Activated CD4-positive, alpha-beta memory T cell treated with anti-CD3 and anti-CD28 coated beads for 36 hours (primary cell): ENCODE measurements around the gene RRP9. TPM values are rescaled to one million over a fixed set of nuclear protein-coding genes. Genes with fewer than 3 reads are reported as not detected.

Source experiments
- CTCF ChIA-PET: fragments of 350-600 bp; sonication (Branson Sonifier 250); formaldehyde crosslinking; loops from one replicate; lab custom pipeline; 2021; ENCODE audit warnings: antibody characterized with exemption, inconsistent platforms; lab: Charles Lee
- POLR2A ChIA-PET: fragments of 350-600 bp; sonication (Branson Sonifier 250); formaldehyde crosslinking; loops from one replicate; lab custom pipeline; 2021; ENCODE audit warnings: antibody characterized with exemption; lab: Charles Lee
- DNase-seq: peaks from one replicate; pipeline ENCODE4 v3.0.0-alpha.2; 2020
- H3K27ac Mint-ChIP-seq: one replicate; pipeline ENCODE4 v1.8.0; 2021; ENCODE audit warnings: mixed read lengths
- H3K27me3 Mint-ChIP-seq: one replicate; pipeline ENCODE4 v1.8.0; 2021; ENCODE audit warnings: mixed read lengths
- H3K36me3 Mint-ChIP-seq: one replicate; pipeline ENCODE4 v1.8.0; 2021; ENCODE audit warnings: mixed read lengths
- H3K4me1 Mint-ChIP-seq: one replicate; pipeline ENCODE4 v1.8.0; 2021; ENCODE audit warnings: low read depth, mixed read lengths
- H3K4me3 Mint-ChIP-seq: one replicate; pipeline ENCODE4 v1.8.0; 2021; ENCODE audit warnings: mild to moderate bottlenecking, mixed read lengths
- H3K9me3 Mint-ChIP-seq: one replicate; pipeline ENCODE4 v1.8.0; 2021; ENCODE audit warnings: mixed read lengths
- intact Hi-C: fragments of 100-400 bp; cut with micrococcal nuclease; formaldehyde crosslinking; loops from one replicate; pipeline ENCODE4 v1.15.1; 2023
- total RNA-seq, 2 experiments: library from RNA; stranded (reverse); gene quantifications; one replicate each; pipeline ENCODE4 v1.2.3, GENCODE V29; 2021

The RRP9 gene
- total RNA-seq, 2 experiments from 2014 or later, result 32.3 to 35.4 TPM

DNA sequence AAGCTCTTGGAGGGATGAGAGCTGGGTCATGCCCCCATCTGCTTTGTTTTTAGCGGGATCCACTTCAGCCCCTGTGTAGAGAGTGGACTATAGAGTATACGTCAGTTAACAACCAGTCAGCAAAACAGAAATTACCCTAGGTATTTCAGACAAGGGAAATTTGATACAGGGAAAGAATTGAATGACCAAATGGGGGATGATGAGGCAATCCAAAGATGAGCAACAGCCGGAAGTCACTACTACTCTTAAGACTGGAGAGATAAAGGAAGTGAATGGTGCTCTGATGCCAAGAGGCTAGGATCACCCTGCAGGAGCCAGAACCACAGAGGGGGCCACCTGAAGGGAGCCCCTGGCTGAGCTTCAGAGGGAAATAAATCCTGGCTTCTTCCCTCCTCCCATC lies 11.7 kb upstream of the RRP9 start:
- H3K27me3 Mint-ChIP-seq, result peaks cover 17% of the 10 kb centered on the region
- H3K9me3 Mint-ChIP-seq, result no peaks in the 10 kb centered on the region
- peaks cover 4% of the 10 kb centered on the region for H3K36me3 Mint-ChIP-seq
- intact Hi-C loops, result no loop called here
- H3K4me1 Mint-ChIP-seq, result peaks cover 2% of the 10 kb centered on the region
- CTCF ChIA-PET, result interaction anchor here (1.0 to 2.0 kb wide), 6 partner anchors 8 to 20 kb away, joined by 3 to 9 read pairs (median 6); partner anchors contain the start of genes ABHD14B, PARP3 and RRP9
- H3K27ac Mint-ChIP-seq, result no peak overlapping the region
- H3K4me3 Mint-ChIP-seq, result no peak overlapping the region
- no peak for DNase-seq
- POLR2A ChIA-PET, result no interaction called here

- peaks cover 17% of the 10 kb centered on the region for H3K27me3 Mint-ChIP-seq
- intact Hi-C loops, result no loop called here
- H3K4me3 Mint-ChIP-seq, result no peak overlapping the region
- no peaks in the 10 kb centered on the region for H3K36me3 Mint-ChIP-seq
- CTCF ChIA-PET, result interaction anchor here (1.2 to 1.9 kb wide), 2 partner anchors 8 to 10 kb away, joined by 3 to 8 read pairs; partner anchors contain the start of gene RRP9
- no peaks in the 10 kb centered on the region for H3K9me3 Mint-ChIP-seq
- DNase-seq, result no peak
- H3K27ac Mint-ChIP-seq, result no peak overlapping the region
- H3K4me1 Mint-ChIP-seq, result peaks cover 2% of the 10 kb centered on the region
- POLR2A ChIA-PET, result no interaction called here
Observed at GRCh38 chr3:51950899-51951298, 9.2 kb upstream of the RRP9 start.

- Mint-ChIP-seq H3K4me1 (no peaks in the 10 kb centered on the region), H3K27ac (no peak overlapping the region), H3K4me3 (no peak overlapping the region), H3K27me3 (peaks cover 6% of the 10 kb centered on the region), H3K9me3 (no peaks in the 10 kb centered on the region), H3K36me3 (no peaks in the 10 kb centered on the region)
- CTCF ChIA-PET, result no interaction called here
- DNase-seq, result no peak
- POLR2A ChIA-PET, result no interaction called here
- intact Hi-C loops, result loop anchor here (10.0 kb wide), 1 partner anchor 274 kb away; the partner anchor contains the start of gene TEX264
Observed at GRCh38 chr3:51949121-51949520, 7.4 kb upstream of the RRP9 start.

GRCh38 chr3:51948016-51948580 lies 6.4 kb upstream of the RRP9 start:
- no peak overlapping the region for H3K4me3 Mint-ChIP-seq

DNA sequence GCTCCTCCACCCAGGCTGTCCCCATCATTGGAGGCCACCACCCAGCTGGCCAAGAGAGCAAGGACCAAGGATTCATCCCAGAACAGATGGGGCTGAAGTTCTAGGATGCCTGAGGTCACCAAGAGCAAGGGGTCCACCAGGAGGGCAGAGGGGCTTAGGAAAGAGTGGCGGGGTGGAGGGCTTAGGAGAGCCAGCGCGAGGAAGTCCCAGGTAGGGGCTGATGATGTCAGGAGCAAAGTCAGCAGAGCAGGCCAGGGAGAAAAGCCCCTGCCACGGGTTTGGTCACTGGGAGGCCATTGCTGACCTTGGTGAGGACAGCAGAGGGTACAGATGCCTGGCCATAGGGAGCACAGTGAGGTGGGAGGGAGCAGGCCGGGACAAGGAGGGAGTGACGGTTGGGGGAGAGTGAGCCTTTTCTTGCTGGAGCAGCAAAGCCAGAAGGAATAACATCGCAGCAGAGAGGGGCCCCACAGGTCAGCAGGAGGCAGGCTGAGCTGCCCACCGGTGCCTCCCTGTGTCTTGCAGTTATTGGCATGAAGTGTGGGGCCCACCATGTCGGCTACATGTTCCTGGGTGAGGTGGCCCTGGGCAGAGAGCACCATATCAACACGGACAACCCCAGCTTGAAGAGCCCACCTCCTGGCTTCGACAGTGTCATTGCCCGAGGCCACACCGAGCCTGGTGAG lies 5.7 kb upstream of the RRP9 start:
- Mint-ChIP-seq H3K9me3 (no peaks in the 10 kb centered on the region), H3K4me1 (peaks cover 7% of the 10 kb centered on the region), H3K4me3 (no peak overlapping the region), H3K36me3 (no peaks in the 10 kb centered on the region), H3K27me3 (no peaks in the 10 kb centered on the region), H3K27ac (no peak overlapping the region)
- DNase-seq, result no peak
- CTCF ChIA-PET, result interaction anchor here (2.5 kb wide), 1 partner anchor 27 kb away, joined by 12 read pairs; the partner anchor contains the start of genes ABHD14A and ABHD14B
- intact Hi-C loops, result loop anchor here (10.0 kb wide), 1 partner anchor 273 kb away; the partner anchor contains the start of gene TEX264
- POLR2A ChIA-PET, result no interaction called here

More at GRCh38 chr3:51948016-51948580, 6.4 kb upstream of the RRP9 start:
- POLR2A ChIA-PET, result no interaction called here
- no peak overlapping the region for H3K27ac Mint-ChIP-seq
- H3K27me3 Mint-ChIP-seq, result peaks cover 1% of the 10 kb centered on the region
- H3K36me3 Mint-ChIP-seq, result no peaks in the 10 kb centered on the region
- H3K4me1 Mint-ChIP-seq, result peaks cover 2% of the 10 kb centered on the region
- DNase-seq, result no peak
- no peaks in the 10 kb centered on the region for H3K9me3 Mint-ChIP-seq
- intact Hi-C loops, result loop anchor here (10.0 kb wide), 1 partner anchor 273 kb away; the partner anchor contains the start of gene TEX264
- CTCF ChIA-PET, result interaction anchor here (2.5 kb wide), 1 partner anchor 26 kb away, joined by 12 read pairs; the partner anchor contains the start of genes ABHD14A and ABHD14B

- Mint-ChIP-seq H3K27ac (no peak overlapping the region), H3K27me3 (no peaks in the 10 kb centered on the region), H3K9me3 (no peaks in the 10 kb centered on the region), H3K36me3 (no peaks in the 10 kb centered on the region), H3K4me1 (peaks cover 7% of the 10 kb centered on the region), H3K4me3 (no peak overlapping the region)
- CTCF ChIA-PET, result interaction anchor here (2.5 kb wide), 1 partner anchor 27 kb away, joined by 12 read pairs; the partner anchor contains the start of genes ABHD14A and ABHD14B
- POLR2A ChIA-PET, result no interaction called here
- DNase-seq, result no peak
- intact Hi-C loops, result loop anchor here (10.0 kb wide), 1 partner anchor 272 kb away; the partner anchor contains the start of gene TEX264
Observed at GRCh38 chr3:51946796-51947195, 5.1 kb upstream of the RRP9 start.

DNA sequence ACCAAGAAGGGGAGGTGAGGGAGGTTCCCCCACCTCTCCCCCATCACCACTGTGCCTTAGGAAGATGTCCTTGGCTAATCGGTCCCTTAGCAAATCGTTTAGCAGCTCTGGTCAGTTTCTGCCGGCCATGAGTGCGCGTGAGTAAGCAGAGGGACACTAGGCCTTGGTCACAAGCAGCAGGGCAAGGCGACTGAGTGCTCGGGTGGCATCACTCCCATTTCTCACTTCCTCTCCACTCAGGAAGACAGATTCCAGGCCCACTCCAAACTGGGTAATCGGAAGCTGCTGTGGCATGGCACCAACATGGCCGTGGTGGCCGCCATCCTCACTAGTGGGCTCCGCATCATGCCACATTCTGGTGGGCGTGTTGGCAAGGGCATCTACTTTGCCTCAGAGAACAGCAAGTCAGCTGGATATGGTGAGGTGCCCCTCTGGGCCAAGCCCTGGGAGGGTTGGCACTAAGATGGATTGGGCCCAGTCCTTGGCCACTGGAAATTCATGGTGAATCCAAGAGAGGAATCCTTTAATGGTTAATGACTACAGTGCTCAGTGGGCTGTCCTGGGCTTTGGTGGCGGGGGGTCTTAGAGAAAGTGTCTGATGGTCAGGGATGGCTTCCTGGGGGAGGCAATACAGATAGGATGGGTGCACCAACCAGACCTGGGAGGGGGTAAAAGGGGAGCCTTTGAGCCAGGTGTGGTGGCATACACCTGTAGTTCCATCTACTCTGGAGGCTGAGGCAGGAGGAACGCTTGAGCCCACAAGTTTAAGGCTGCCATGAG lies 4.4 kb upstream of the RRP9 start:
- no peaks in the 10 kb centered on the region for H3K9me3 Mint-ChIP-seq
- intact Hi-C loops, result loop anchor here (10.0 kb wide), 1 partner anchor 271 kb away; the partner anchor contains the start of gene TEX264
- POLR2A ChIA-PET, result no interaction called here
- H3K4me3 Mint-ChIP-seq, result no peak overlapping the region
- H3K4me1 Mint-ChIP-seq, result peaks cover 9% of the 10 kb centered on the region
- no peak for DNase-seq
- H3K27ac Mint-ChIP-seq, result no peak overlapping the region
- CTCF ChIA-PET, result interaction anchor here (2.0 to 2.5 kb wide), 2 partner anchors 28 to 37 kb away, joined by 5 to 12 read pairs; partner anchors contain the start of genes ABHD14A, ABHD14B and ACY1
- no peaks in the 10 kb centered on the region for H3K27me3 Mint-ChIP-seq
- no peaks in the 10 kb centered on the region for H3K36me3 Mint-ChIP-seq

DNA sequence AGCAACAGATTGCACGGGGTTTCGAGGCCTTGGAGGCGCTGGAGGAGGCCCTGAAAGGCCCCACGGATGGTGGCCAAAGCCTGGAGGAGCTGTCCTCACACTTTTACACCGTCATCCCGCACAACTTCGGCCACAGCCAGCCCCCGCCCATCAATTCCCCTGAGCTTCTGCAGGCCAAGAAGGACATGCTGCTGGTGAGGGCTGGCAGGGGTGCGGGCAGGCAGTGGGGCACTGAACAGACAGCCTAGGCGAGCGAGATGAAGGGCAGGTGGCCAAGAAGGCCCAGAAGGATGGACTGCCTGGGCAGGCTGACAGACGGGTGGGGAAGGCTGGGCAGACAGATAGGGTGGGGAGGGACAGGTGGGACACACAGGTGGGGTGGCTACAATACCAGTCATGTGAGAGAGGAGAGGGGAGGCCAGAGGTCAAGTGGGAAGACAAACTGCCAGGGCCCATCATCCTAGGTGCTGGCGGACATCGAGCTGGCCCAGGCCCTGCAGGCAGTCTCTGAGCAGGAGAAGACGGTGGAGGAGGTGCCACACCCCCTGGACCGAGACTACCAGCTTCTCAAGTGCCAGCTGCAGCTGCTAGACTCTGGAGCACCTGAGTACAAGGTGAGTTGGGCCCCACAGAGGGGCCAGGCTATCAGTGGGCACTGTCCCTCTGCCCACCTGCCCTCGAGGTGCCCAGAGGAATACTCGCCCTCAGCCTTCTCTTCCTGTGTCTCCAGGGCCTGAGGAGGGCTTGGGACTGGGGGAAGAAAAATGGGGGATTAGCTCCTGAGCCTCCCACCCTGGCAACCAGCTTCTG lies 3.5 kb upstream of the RRP9 start:
- no peaks in the 10 kb centered on the region for H3K36me3 Mint-ChIP-seq
- POLR2A ChIA-PET, result no interaction called here

DNA sequence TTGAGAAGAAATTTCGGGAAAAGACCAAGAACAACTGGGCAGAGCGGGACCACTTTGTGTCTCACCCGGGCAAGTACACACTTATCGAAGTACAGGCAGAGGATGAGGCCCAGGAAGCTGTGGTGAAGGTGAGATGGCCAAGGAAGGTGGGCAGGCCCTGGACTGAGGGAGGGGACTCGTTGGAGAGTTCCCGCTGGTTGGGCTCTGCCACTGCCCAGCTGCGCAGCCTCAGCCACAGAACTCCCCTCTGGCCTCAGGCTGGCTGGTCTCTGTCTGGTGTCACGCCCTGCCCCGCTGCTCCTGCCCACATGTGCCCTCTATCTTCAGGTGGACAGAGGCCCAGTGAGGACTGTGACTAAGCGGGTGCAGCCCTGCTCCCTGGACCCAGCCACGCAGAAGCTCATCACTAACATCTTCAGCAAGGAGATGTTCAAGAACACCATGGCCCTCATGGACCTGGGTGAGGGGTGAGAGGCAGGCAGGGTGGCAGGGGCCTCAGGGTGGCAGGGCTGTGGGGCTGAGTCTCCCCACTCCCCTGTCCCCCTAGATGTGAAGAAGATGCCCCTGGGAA lies 2.8 kb upstream of the RRP9 start:
- no peak overlapping the region for H3K27ac Mint-ChIP-seq

More for the DNA sequence above, 3.5 kb upstream of the RRP9 start:
- peaks cover 18% of the 10 kb centered on the region for H3K4me1 Mint-ChIP-seq
- intact Hi-C loops, result loop anchor here (10.0 kb wide), 1 partner anchor 270 kb away; the partner anchor contains the start of gene TEX264
- no peak overlapping the region for H3K27ac Mint-ChIP-seq
- DNase-seq, result no peak
- H3K9me3 Mint-ChIP-seq, result no peaks in the 10 kb centered on the region
- H3K27me3 Mint-ChIP-seq, result no peaks in the 10 kb centered on the region
- no peak overlapping the region for H3K4me3 Mint-ChIP-seq
- CTCF ChIA-PET, result interaction anchor here (0.8 to 2.5 kb wide), 4 partner anchors 9 to 38 kb away, joined by 3 to 12 read pairs (median 4); partner anchors contain the start of genes ABHD14A, ABHD14B and ACY1

More for the DNA sequence above, 2.8 kb upstream of the RRP9 start:
- Mint-ChIP-seq H3K4me3 (no peak overlapping the region), H3K9me3 (no peaks in the 10 kb centered on the region), H3K36me3 (no peaks in the 10 kb centered on the region), H3K27me3 (no peaks in the 10 kb centered on the region), H3K4me1 (peaks cover 24% of the 10 kb centered on the region)
- no peak for DNase-seq
- intact Hi-C loops, result loop anchor here (5.0 to 10.0 kb wide), 2 partner anchors 178 to 270 kb away; partner anchors contain the start of gene TEX264
- ChIA-PET CTCF (interaction anchor here (0.8 to 2.0 kb wide), 3 partner anchors 10 to 38 kb away, joined by 3 to 5 read pairs (median 3); partner anchors contain the start of gene ACY1), POLR2A (no interaction called here)
